CD14-positive monocyte (primary cell): ENCODE results near the gene TRMT10A. TPM values are rescaled to one million over a fixed set of nuclear protein-coding genes. Genes with fewer than 3 reads are reported as not detected.

Experiments
- DNase-seq, 3 donors: peaks; one replicate each; pipeline ENCODE4 v3.0.0-alpha.2; 2011 to 2022
- H2AFZ ChIP-seq: 2 replicates; pipeline ENCODE4 v1.6.0; 2012; ENCODE audit warnings: mild to moderate bottlenecking, low read depth, low read length, inconsistent platforms; ENCODE audit not compliant: insufficient read depth, poor library complexity, severe bottlenecking
- H3K27ac ChIP-seq, 2 donors: 1 replicate in 1 of 2; 2 replicates in 1 of 2; pipeline ENCODE4 v1.5.1; 2012 to 2013; ENCODE audit warnings: low read length in 2 of 2, control low read depth in 1 of 2, inconsistent platforms in 1 of 2, low read depth in 1 of 2, mild to moderate bottlenecking in 1 of 2
- H3K27me3 ChIP-seq, 2 donors: one replicate each; pipeline versions ENCODE4 v1.6.0 to v1.6.1; 2011 to 2013; ENCODE audit warnings: low read length in 2 of 2; ENCODE audit not compliant: control insufficient read depth in 2 of 2, insufficient read depth in 2 of 2
- H3K36me3 ChIP-seq, 2 donors: replicated peaks in 1 of 2; 1 replicate in 1 of 2; 2 replicates in 1 of 2; pipeline versions ENCODE4 v1.5.1 to v1.6.1; 2012 to 2013; ENCODE audit warnings: low read length in 2 of 2, control low read depth in 1 of 2, inconsistent platforms in 1 of 2, mild to moderate bottlenecking in 1 of 2; ENCODE audit not compliant: insufficient read depth in 2 of 2, control insufficient read depth in 1 of 2
- H3K4me1 ChIP-seq, 2 donors: 1 replicate in 1 of 2; 2 replicates in 1 of 2; pipeline versions ENCODE4 v1.5.1 to v1.6.1; 2012 to 2013; ENCODE audit warnings: low read length in 2 of 2, control low read depth in 1 of 2, inconsistent platforms in 1 of 2, mild to moderate bottlenecking in 1 of 2, moderate library complexity in 1 of 2; ENCODE audit not compliant: insufficient read depth in 2 of 2, control insufficient read depth in 1 of 2
- H3K4me2 ChIP-seq: replicated peaks from 2 replicates; pipeline ENCODE3; 2012; ENCODE audit warnings: low read length, moderate library complexity, mild to moderate bottlenecking; ENCODE audit not compliant: poor library complexity, severe bottlenecking; ENCODE audit errors: extremely low read depth
- H3K4me3 ChIP-seq, 3 experiments: fragments of 200-600 bp in 1 of 3; sonication (generic) in 1 of 3; replicated peaks in 1 of 3; 1 replicate in 2 of 3; 2 replicates in 1 of 3; pipeline ENCODE4 v1.5.1; 2011 to 2013; ENCODE audit warnings: low read length in 3 of 3, mild to moderate bottlenecking in 3 of 3, control low read depth in 2 of 3, low read depth in 2 of 3, inconsistent platforms in 1 of 3, moderate library complexity in 1 of 3
- H3K79me2 ChIP-seq: 2 replicates; pipeline ENCODE4 v1.6.0; 2012; ENCODE audit warnings: mild to moderate bottlenecking, control low read depth, inconsistent platforms, low read length, moderate library complexity; ENCODE audit not compliant: insufficient read depth
- H3K9ac ChIP-seq: 2 replicates; pipeline ENCODE4 v1.6.0; 2017; ENCODE audit warnings: low read length, mild to moderate bottlenecking; ENCODE audit not compliant: insufficient read depth, poor library complexity, severe bottlenecking
- H3K9me3 ChIP-seq, 2 donors: replicated peaks in 1 of 2; 1 replicate in 1 of 2; 2 replicates in 1 of 2; pipeline versions ENCODE4 v1.5.1 to v1.6.1; 2012 to 2013; ENCODE audit warnings: low read length in 2 of 2, control low read depth in 1 of 2; ENCODE audit not compliant: control insufficient read depth in 1 of 2, insufficient read depth in 1 of 2
- H4K20me1 ChIP-seq: 2 replicates; pipeline ENCODE4 v1.6.0; 2012; ENCODE audit warnings: mild to moderate bottlenecking, low read length, control low read depth, moderate library complexity; ENCODE audit not compliant: insufficient read depth
- H3K27ac Mint-ChIP-seq, 7 donors: one replicate each; pipeline ENCODE4 v1.8.0; 2020; ENCODE audit warnings: mild to moderate bottlenecking in 7 of 7, mixed read lengths in 7 of 7, moderate library complexity in 6 of 7, inconsistent platforms in 2 of 7
- H3K27me3 Mint-ChIP-seq, 3 donors: one replicate each; pipeline ENCODE4 v1.8.0; 2021 to 2022; ENCODE audit warnings: low read depth in 3 of 3, mild to moderate bottlenecking in 3 of 3, mixed read lengths in 3 of 3, moderate library complexity in 3 of 3, inconsistent platforms in 1 of 3
- H3K36me3 Mint-ChIP-seq, 2 donors: one replicate each; pipeline ENCODE4 v1.8.0; 2020; ENCODE audit warnings: mixed read lengths in 2 of 2, inconsistent platforms in 1 of 2, mild to moderate bottlenecking in 1 of 2
- H3K4me1 Mint-ChIP-seq: one replicate; pipeline ENCODE4 v1.8.0; 2020; ENCODE audit warnings: mild to moderate bottlenecking, mixed read lengths
- H3K4me3 Mint-ChIP-seq, 2 donors: one replicate each; pipeline ENCODE4 v1.8.0; 2020; ENCODE audit warnings: mild to moderate bottlenecking in 2 of 2, mixed read lengths in 2 of 2, moderate library complexity in 1 of 2
- H3K9me3 Mint-ChIP-seq, 7 donors: one replicate each; pipeline ENCODE4 v1.8.0; 2020 to 2022; ENCODE audit warnings: mixed read lengths in 7 of 7, mild to moderate bottlenecking in 6 of 7, moderate library complexity in 6 of 7, inconsistent platforms in 2 of 7
- CTCF ChIP-seq: fragments of 200-600 bp; IDR thresholded peaks from one replicate; pipeline ENCODE4 v1.8.0; 2022; ENCODE audit warnings: antibody characterized with exemption, mild to moderate bottlenecking
- WGBS: methylation state at CpG from one replicate; pipeline ENCODE4 v1.1.5; 2013; ENCODE audit warnings: missing lambda C conversion rate; ENCODE audit not compliant: insufficient coverage; 5-methylcytosine and 5-hydroxymethylcytosine counted together
- intact Hi-C, 2 donors: fragments of 100-400 bp; cut with micrococcal nuclease; formaldehyde crosslinking; loops; one replicate each; pipeline versions ENCODE4 v1.15.0 to v1.15.1; 2023
- polyA plus RNA-seq, 3 donors: library from polyadenylated mRNA; depleted of rRNA in 1 of 3; unstranded in 2 of 3; stranded (reverse) in 1 of 3; fragments of 300-500 nt in 2 of 3; fragments of >200 nt in 1 of 3; fragmentation: Illumina TruSeq in 2 of 3; gene quantifications; 1 replicate in 2 of 3; 2 replicates in 1 of 3; pipeline ENCODE4 v1.2.3, GENCODE V29; 2012 to 2021

The TRMT10A gene
- polyA plus RNA-seq, 3 donors: 1.6 to 3.9 (median 3.4) TPM

- Histone ChIP-seq H3K9ac (no peak overlapping the region), H3K36me3 (no peaks in the 10 kb centered on the region), H3K4me1 (no peaks in the 10 kb centered on the region), H3K4me2 (no peak overlapping the region), H3K27me3 (no peaks in the 10 kb centered on the region), H3K27ac (no peak overlapping the region), H3K79me2 (no peaks in the 10 kb centered on the region), H3K9me3 (no peaks in the 10 kb centered on the region), H4K20me1 (no peaks in the 10 kb centered on the region), H2AFZ (no peak overlapping the region), H3K4me3 (no peak overlapping the region)
- H3K27me3 Mint-ChIP-seq: no peaks in the 10 kb centered on the region
- no peaks in the 10 kb centered on the region for H3K4me1 Mint-ChIP-seq
- no peak for DNase-seq
- no peak overlapping the region for H3K4me3 Mint-ChIP-seq
- no peak for TF ChIP-seq CTCF
- no peak overlapping the region for H3K27ac Mint-ChIP-seq
- WGBS: 100% methylated on average over 1 of the region's 2 CpGs
- no peaks in the 10 kb centered on the region for H3K36me3 Mint-ChIP-seq
- intact Hi-C loops: no loop called here
- peaks cover 0 to 4% (median 0%) of the 10 kb centered on the region in 7 donors for H3K9me3 Mint-ChIP-seq
These were observed 31.0 kb upstream of the TRMT10A start for GRCh38 chr4:99594818-99595217.

DNA sequence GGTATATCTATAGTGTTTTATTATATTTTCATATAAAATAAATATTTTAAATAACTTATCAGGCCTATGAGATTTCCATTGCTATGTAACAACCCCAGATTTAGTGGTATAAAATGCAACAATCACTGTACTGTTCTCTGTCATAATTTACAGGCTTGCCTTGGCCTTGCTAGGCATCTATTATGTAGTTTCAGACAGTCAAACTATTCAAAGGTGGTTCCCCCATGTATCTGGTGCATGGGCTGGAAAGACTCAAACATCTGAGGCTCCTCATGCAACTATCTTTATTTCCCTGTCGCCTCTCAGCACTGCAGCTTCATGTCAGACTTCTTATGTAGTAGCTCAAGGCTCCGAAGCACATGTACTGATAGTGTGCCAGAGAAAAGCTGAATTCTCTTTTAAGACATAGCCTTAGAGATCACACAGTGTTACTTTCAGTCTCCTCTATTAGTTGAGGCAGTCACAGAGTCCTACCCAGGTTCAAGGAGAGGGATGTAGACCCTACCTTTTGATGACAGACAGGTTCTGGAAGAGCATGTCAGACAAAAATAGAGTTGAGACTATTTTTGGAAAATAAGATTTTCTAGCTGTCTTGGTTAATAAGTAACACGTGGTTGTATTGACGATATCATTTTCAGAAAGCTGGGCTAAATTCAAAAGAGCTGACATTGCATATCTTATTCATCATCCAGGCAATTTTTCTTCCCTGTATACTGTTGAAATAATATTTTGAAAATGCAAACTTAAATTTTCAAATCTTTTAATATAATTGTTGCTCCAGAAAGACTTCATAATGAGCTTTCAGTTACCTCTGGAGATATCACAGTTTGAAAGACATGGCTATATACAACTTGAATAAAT is 30.2 kb upstream of the TRMT10A start:
- no peaks in the 10 kb centered on the region for H3K36me3 ChIP-seq
- H4K20me1 ChIP-seq: no peaks in the 10 kb centered on the region
- no peaks in the 10 kb centered on the region for H3K27me3 Mint-ChIP-seq

More for the DNA sequence above, 30.2 kb upstream of the TRMT10A start:
- H3K9me3 Mint-ChIP-seq: peaks cover 0 to 4% (median 0%) of the 10 kb centered on the region in 7 donors
- no peak overlapping the region for H3K27ac ChIP-seq
- intact Hi-C loops: no loop called here
- H3K36me3 Mint-ChIP-seq: no peaks in the 10 kb centered on the region
- no peak for DNase-seq
- H3K27ac Mint-ChIP-seq: no peak overlapping the region
- no peaks in the 10 kb centered on the region for H3K4me1 ChIP-seq
- H3K4me2 ChIP-seq: no peak overlapping the region
- H3K79me2 ChIP-seq: no peaks in the 10 kb centered on the region
- TF ChIP-seq CTCF: no peak
- H3K4me3 Mint-ChIP-seq: no peak overlapping the region
- no peaks in the 10 kb centered on the region for H3K27me3 ChIP-seq
- no peak overlapping the region for H2AFZ ChIP-seq
- no CpG with 5 or more reads among the region's 4 CpGs for WGBS
- no peaks in the 10 kb centered on the region for H3K9me3 ChIP-seq
- no peak overlapping the region for H3K4me3 ChIP-seq
- no peaks in the 10 kb centered on the region for H3K4me1 Mint-ChIP-seq
- no peak overlapping the region for H3K9ac ChIP-seq
